ENCODE data around the gene DOCK4. TPM values are rescaled to one million over a fixed set of nuclear protein-coding genes. Genes with fewer than 3 reads are reported as not detected.

The DOCK4 gene
- total RNA-seq, 1 donor: 31.8 TPM

GRCh38 chr7:111986601-111987000 lies 219.6 kb downstream of the DOCK4 start:
- Histone ChIP-seq H3K4me2 (ENCODE audit: insufficient read depth, low read length) (peak overlapping the region; percentile 9), H3K27me3 (ENCODE audit: insufficient read depth, low read length) (no peaks in the 10 kb centered on the region), H3K27ac (ENCODE audit: low read depth, low read length) (no peak overlapping the region), H3K9me3 (ENCODE audit: low read depth, low read length) (no peaks in the 10 kb centered on the region), H3K4me1 (ENCODE audit: insufficient read depth, low read length) (peaks cover 17% of the 10 kb centered on the region), H3K36me3 (ENCODE audit: insufficient read depth, low read length) (peaks cover 2% of the 10 kb centered on the region), H3K4me3 (ENCODE audit: insufficient read depth, low read length) (no peak overlapping the region), H2AFZ (ENCODE audit: low read length) (no peak overlapping the region), H3K79me2 (ENCODE audit: insufficient read depth, low read length) (no peaks in the 10 kb centered on the region), H4K20me1 (ENCODE audit: insufficient read depth, low read length) (no peaks in the 10 kb centered on the region)
- DNase-seq (ENCODE audit: insufficient read length, low spot score, missing footprints): no peak
- no peak for TF ChIP-seq CTCF (IDR thresholded peaks at IDR 0.05; ENCODE audit: extremely low read depth, low read depth, low read length)

DNA sequence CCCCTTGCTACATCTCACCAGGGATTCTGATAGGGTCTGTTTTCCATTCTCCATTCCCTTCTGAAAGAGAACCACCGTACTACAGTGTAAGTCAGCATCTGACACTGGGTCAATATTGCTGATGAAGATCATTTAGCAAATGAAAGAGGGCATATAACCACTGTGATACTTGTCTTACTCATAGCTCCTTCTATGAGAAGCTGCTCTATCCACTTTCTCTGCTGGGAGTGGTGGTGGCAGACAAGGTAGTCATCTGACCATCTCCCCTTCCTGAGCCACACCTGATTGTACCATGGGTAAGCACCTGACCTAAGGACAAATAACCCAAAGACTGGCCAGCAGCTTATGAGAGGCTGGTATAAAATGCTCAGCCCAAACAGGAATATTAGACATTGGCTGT lies 220.4 kb downstream of the DOCK4 start:
- Histone ChIP-seq H3K27me3 (ENCODE audit: insufficient read depth, low read length) (no peaks in the 10 kb centered on the region), H3K36me3 (ENCODE audit: insufficient read depth, low read length) (peaks cover 2% of the 10 kb centered on the region), H3K4me1 (ENCODE audit: insufficient read depth, low read length) (peaks cover 17% of the 10 kb centered on the region), H3K27ac (ENCODE audit: low read depth, low read length) (no peak overlapping the region), H3K79me2 (ENCODE audit: insufficient read depth, low read length) (no peaks in the 10 kb centered on the region), H3K9me3 (ENCODE audit: low read depth, low read length) (no peaks in the 10 kb centered on the region), H4K20me1 (ENCODE audit: insufficient read depth, low read length) (no peaks in the 10 kb centered on the region), H3K4me3 (ENCODE audit: insufficient read depth, low read length) (no peak overlapping the region), H3K4me2 (ENCODE audit: insufficient read depth, low read length) (no peak overlapping the region), H2AFZ (ENCODE audit: low read length) (no peak overlapping the region)
- peak; percentile 41 for DNase-seq (ENCODE audit: insufficient read length, low spot score, missing footprints)
- no peak for TF ChIP-seq CTCF (IDR thresholded peaks at IDR 0.05; ENCODE audit: extremely low read depth, low read depth, low read length)

GRCh38 chr7:111982804-111983203 lies 223.4 kb downstream of the DOCK4 start:
- no peak for TF ChIP-seq CTCF (IDR thresholded peaks at IDR 0.05; ENCODE audit: extremely low read depth, low read depth, low read length)
- Histone ChIP-seq H3K4me2 (ENCODE audit: insufficient read depth, low read length) (no peak overlapping the region), H2AFZ (ENCODE audit: low read length) (no peak overlapping the region), H3K9me3 (ENCODE audit: low read depth, low read length) (no peaks in the 10 kb centered on the region), H3K27me3 (ENCODE audit: insufficient read depth, low read length) (no peaks in the 10 kb centered on the region), H3K27ac (ENCODE audit: low read depth, low read length) (peak overlapping the region; percentile 27), H3K79me2 (ENCODE audit: insufficient read depth, low read length) (no peaks in the 10 kb centered on the region), H3K4me3 (ENCODE audit: insufficient read depth, low read length) (no peak overlapping the region), H4K20me1 (ENCODE audit: insufficient read depth, low read length) (no peaks in the 10 kb centered on the region), H3K36me3 (ENCODE audit: insufficient read depth, low read length) (peaks cover 2% of the 10 kb centered on the region), H3K4me1 (ENCODE audit: insufficient read depth, low read length) (peaks cover 17% of the 10 kb centered on the region)
- DNase-seq (ENCODE audit: insufficient read length, low spot score, missing footprints): peak; percentile 66

- Histone ChIP-seq H3K27me3 (ENCODE audit: insufficient read depth, low read length) (no peaks in the 10 kb centered on the region), H2AFZ (ENCODE audit: low read length) (no peak overlapping the region), H3K79me2 (ENCODE audit: insufficient read depth, low read length) (no peaks in the 10 kb centered on the region), H3K27ac (ENCODE audit: low read depth, low read length) (no peak overlapping the region), H4K20me1 (ENCODE audit: insufficient read depth, low read length) (no peaks in the 10 kb centered on the region), H3K9me3 (ENCODE audit: low read depth, low read length) (no peaks in the 10 kb centered on the region), H3K36me3 (ENCODE audit: insufficient read depth, low read length) (peaks cover 2% of the 10 kb centered on the region), H3K4me1 (ENCODE audit: insufficient read depth, low read length) (peaks cover 12% of the 10 kb centered on the region), H3K4me2 (ENCODE audit: insufficient read depth, low read length) (no peak overlapping the region), H3K4me3 (ENCODE audit: insufficient read depth, low read length) (no peak overlapping the region)
- no peak for DNase-seq (ENCODE audit: insufficient read length, low spot score, missing footprints)
- no peak for TF ChIP-seq CTCF (IDR thresholded peaks at IDR 0.05; ENCODE audit: extremely low read depth, low read depth, low read length)
Observed at GRCh38 chr7:111982133-111982532, 224.1 kb downstream of the DOCK4 start.
